H1 (cell line): ENCODE data around the gene CWC25. TPM values are rescaled to one million over a fixed set of nuclear protein-coding genes. Genes with fewer than 3 reads are reported as not detected.

Source experiments
- CTCF ChIA-PET: fragments of 300-600 bp; sonication (Branson Sonifier 250); formaldehyde crosslinking; loops from one replicate; lab custom pipeline; 2021; ENCODE audit not compliant: partially characterized antibody; lab: Charles Lee
- POLR2A ChIA-PET: fragments of 300-600 bp; sonication (Branson Sonifier 250); formaldehyde crosslinking; loops from one replicate; lab custom pipeline; 2021; ENCODE audit warnings: inconsistent platforms; ENCODE audit not compliant: partially characterized antibody; lab: Charles Lee
- DNase-seq, 2 experiments: peaks; one replicate each; pipeline versions ENCODE4 v3.0.0 to v3.0.0-alpha.2; 2010 to 2022; ENCODE audit warnings: low spot score in 2 of 2, low read depth in 1 of 2, mixed read lengths in 1 of 2
- FAIRE-seq: peaks from 2 replicates; lab custom pipeline; 2011; peaks lifted over from hg19 to GRCh38; lab: Jason Lieb, UNC
- H2AFZ ChIP-seq: 2 replicates; pipeline ENCODE4 v1.8.1; 2012; ENCODE audit warnings: low read length, inconsistent platforms
- H2AK5ac ChIP-seq: 2 replicates; pipeline ENCODE4 v1.6.1; 2013; ENCODE audit warnings: low read depth, low read length
- H2BK120ac ChIP-seq: replicated peaks from 2 replicates; pipeline ENCODE3; 2013; ENCODE audit warnings: low read depth, low read length, inconsistent platforms
- H2BK12ac ChIP-seq: 2 replicates; pipeline ENCODE4 v1.6.1; 2013; ENCODE audit warnings: low read depth, low read length
- H2BK15ac ChIP-seq: 2 replicates; pipeline ENCODE4 v1.6.1; 2013; ENCODE audit warnings: low read length
- H2BK20ac ChIP-seq: 2 replicates; pipeline ENCODE4 v1.6.1; 2013; ENCODE audit warnings: low read length
- H2BK5ac ChIP-seq: 2 replicates; pipeline ENCODE4 v1.6.1; 2013; ENCODE audit warnings: low read depth, low read length
- H3K14ac ChIP-seq: 2 replicates; pipeline ENCODE4 v1.6.1; 2013; ENCODE audit warnings: inconsistent platforms; ENCODE audit not compliant: insufficient read length
- H3K18ac ChIP-seq: 2 replicates; pipeline ENCODE4 v1.6.1; 2013; ENCODE audit warnings: low read length; ENCODE audit errors: extremely low read depth
- H3K23ac ChIP-seq: 2 replicates; pipeline ENCODE4 v1.6.1; 2013; ENCODE audit warnings: inconsistent platforms; ENCODE audit not compliant: insufficient read length
- H3K23me2 ChIP-seq: 2 replicates; pipeline ENCODE4 v1.6.1; 2013; ENCODE audit warnings: low read depth, low read length
- H3K27ac ChIP-seq: 2 replicates; pipeline ENCODE4 v1.6.1; 2011; ENCODE audit warnings: low read depth, low read length, inconsistent platforms
- H3K27me3 ChIP-seq, 4 experiments: replicated peaks in 1 of 4; 1 replicate in 1 of 4; 2 replicates in 3 of 4; pipeline versions ENCODE4 v1.6.1 to v1.8.1; 2011 to 2013; ENCODE audit warnings: low read length in 3 of 4, mild to moderate bottlenecking in 3 of 4, inconsistent platforms in 2 of 4, mixed read lengths in 2 of 4, moderate library complexity in 1 of 4; ENCODE audit not compliant: control insufficient read depth in 3 of 4, insufficient read depth in 3 of 4; ENCODE audit errors: extremely low read depth in 1 of 4
- H3K36me3 ChIP-seq, 4 experiments: 2 replicates each; pipeline versions ENCODE4 v1.6.1 to v1.8.1; 2011 to 2013; ENCODE audit warnings: mild to moderate bottlenecking in 4 of 4, low read length in 3 of 4, moderate library complexity in 2 of 4, control low read depth in 1 of 4, inconsistent platforms in 1 of 4; ENCODE audit not compliant: insufficient read depth in 4 of 4, control insufficient read depth in 2 of 4
- H3K4ac ChIP-seq: replicated peaks from 2 replicates; pipeline ENCODE3; 2013; ENCODE audit warnings: low read length, low read depth, mixed read lengths, inconsistent platforms; ENCODE audit not compliant: insufficient read length
- H3K4me1 ChIP-seq, 4 experiments: replicated peaks in 1 of 4; 1 replicate in 1 of 4; 2 replicates in 3 of 4; pipeline versions ENCODE4 v1.6.1 to v1.8.1; 2011 to 2013; ENCODE audit warnings: low read length in 3 of 4, inconsistent platforms in 2 of 4, mixed read lengths in 1 of 4; ENCODE audit not compliant: insufficient read depth in 4 of 4, control insufficient read depth in 3 of 4
- H3K4me2 ChIP-seq, 2 experiments: 2 replicates each; pipeline versions ENCODE4 v1.6.1 to v1.8.1; 2011 to 2013; ENCODE audit warnings: low read depth in 2 of 2, low read length in 2 of 2, control low read depth in 1 of 2, inconsistent platforms in 1 of 2, mild to moderate bottlenecking in 1 of 2; ENCODE audit not compliant: insufficient read depth in 1 of 2
- H3K4me3 ChIP-seq, 4 experiments: fragments of 200-600, 300-600 bp in 1 of 4; sonication (generic), shearing (Covaris generic), sonication (Bioruptor Twin) in 1 of 4; 2 replicates each; pipeline versions ENCODE4 v1.5.1 to v1.8.1; 2011 to 2016; ENCODE audit warnings: low read length in 4 of 4, low read depth in 3 of 4, control low read depth in 2 of 4, inconsistent platforms in 2 of 4, mild to moderate bottlenecking in 2 of 4, mixed read lengths in 1 of 4, moderate library complexity in 1 of 4; ENCODE audit not compliant: insufficient read depth in 2 of 4; ENCODE audit errors: extremely low read depth in 1 of 4
- H3K56ac ChIP-seq: replicated peaks from 2 replicates; pipeline ENCODE3; 2013; ENCODE audit warnings: low read depth, mild to moderate bottlenecking, mixed read lengths, low read length, inconsistent platforms; ENCODE audit not compliant: insufficient read length
- H3K79me1 ChIP-seq: 2 replicates; pipeline ENCODE4 v1.6.1; 2013; ENCODE audit warnings: low read depth, low read length, control low read depth
- H3K79me2 ChIP-seq, 2 experiments: 2 replicates each; pipeline versions ENCODE4 v1.6.1 to v1.8.1; 2012 to 2013; ENCODE audit warnings: low read length in 2 of 2, mild to moderate bottlenecking in 2 of 2, inconsistent platforms in 1 of 2; ENCODE audit not compliant: insufficient read depth in 2 of 2, control insufficient read depth in 1 of 2
- H3K9ac ChIP-seq, 4 experiments: replicated peaks in 1 of 4; 1 replicate in 1 of 4; 2 replicates in 3 of 4; pipeline versions ENCODE4 v1.6.1 to v1.8.1; 2011 to 2013; ENCODE audit warnings: low read depth in 3 of 4, low read length in 3 of 4, control low read depth in 2 of 4, mild to moderate bottlenecking in 2 of 4, moderate library complexity in 2 of 4, inconsistent platforms in 1 of 4; ENCODE audit errors: extremely low read depth in 1 of 4
- H3K9me3 ChIP-seq, 2 experiments: 2 replicates each; pipeline versions ENCODE4 v1.6.1 to v1.8.1; 2012 to 2013; ENCODE audit warnings: mild to moderate bottlenecking in 2 of 2, moderate library complexity in 2 of 2, control low read depth in 1 of 2, inconsistent platforms in 1 of 2, low read depth in 1 of 2, low read length in 1 of 2, mixed read lengths in 1 of 2; ENCODE audit not compliant: insufficient read depth in 2 of 2
- H4K20me1 ChIP-seq, 2 experiments: replicated peaks in 1 of 2; 2 replicates each; pipeline versions ENCODE3 to v1.8.1; 2011 to 2013; ENCODE audit warnings: inconsistent platforms in 2 of 2, low read length in 2 of 2, mild to moderate bottlenecking in 1 of 2; ENCODE audit not compliant: insufficient read depth in 2 of 2, control insufficient read depth in 1 of 2
- H4K5ac ChIP-seq: 2 replicates; pipeline ENCODE4 v1.6.1; 2013; ENCODE audit warnings: low read length, low read depth, mixed read lengths, inconsistent platforms; ENCODE audit not compliant: insufficient read length
- H4K8ac ChIP-seq: 2 replicates; pipeline ENCODE4 v1.8.0; 2013; ENCODE audit warnings: mild to moderate bottlenecking, moderate library complexity, low read length, inconsistent platforms; ENCODE audit not compliant: insufficient read depth; ENCODE audit errors: extremely low read depth
- H4K91ac ChIP-seq: replicated peaks from 2 replicates; pipeline ENCODE3; 2013; ENCODE audit warnings: low read length, mixed read lengths, inconsistent platforms; ENCODE audit not compliant: insufficient read length
- ATF3 ChIP-seq: IDR thresholded peaks from 2 replicates; pipeline ENCODE4 v1.6.1; 2011; ENCODE audit warnings: low read depth, mild to moderate bottlenecking, low read length; ENCODE audit not compliant: insufficient read depth
- BACH1 ChIP-seq: IDR thresholded peaks from 2 replicates; pipeline ENCODE4 v1.6.1; 2012; ENCODE audit warnings: low read length, improper control_type of control experiment
- KDM1A ChIP-seq: fragments of 200-600, 300-600 bp; sonication (generic); IDR thresholded peaks from 2 replicates; pipeline ENCODE4 v1.7.1; 2016; ENCODE audit warnings: mild to moderate bottlenecking, low read length, borderline replicate concordance
- POLR2A ChIP-seq, 2 experiments: IDR thresholded peaks; 1 replicate in 1 of 2; 2 replicates in 1 of 2; pipeline ENCODE4 v1.6.1; 2011; ENCODE audit warnings: low read depth in 2 of 2, low read length in 2 of 2, mild to moderate bottlenecking in 2 of 2; ENCODE audit errors: control extremely low read depth in 1 of 2
- RFX5 ChIP-seq: IDR thresholded peaks from 2 replicates; pipeline ENCODE4 v1.6.1; 2011; ENCODE audit warnings: low read depth, low read length, improper control_type of control experiment, borderline replicate concordance
- RXRA ChIP-seq: IDR thresholded peaks from 2 replicates; pipeline ENCODE4 v1.6.1; 2011; ENCODE audit warnings: low read depth, mild to moderate bottlenecking, low read length, moderate library complexity; ENCODE audit not compliant: insufficient read depth
- SUZ12 ChIP-seq: fragments of 200-600 bp; sonication (generic); IDR thresholded peaks from 2 replicates; pipeline ENCODE4 v1.6.1; 2012; ENCODE audit warnings: mild to moderate bottlenecking, inconsistent platforms, low read length, moderate library complexity, mixed read lengths
- YY1 ChIP-seq: IDR thresholded peaks from 2 replicates; pipeline ENCODE4 v1.6.1; 2011; ENCODE audit warnings: low read depth, mild to moderate bottlenecking, low read length
- WGBS, 2 experiments: shearing (Covaris generic) in 1 of 2; methylation state at CpG; one replicate each; pipeline versions ENCODE4 v1.1.6 to v1.1.7; 2013 to 2015; ENCODE audit warnings: low lambda C conversion rate in 2 of 2, mixed read lengths in 2 of 2, inconsistent platforms in 1 of 2, low coverage in 1 of 2, missing lambda C conversion rate in 1 of 2; ENCODE audit not compliant: insufficient replicate concordance in 2 of 2, insufficient coverage in 1 of 2, insufficient read length in 1 of 2; ENCODE audit errors: extremely low coverage in 1 of 2, missing lambda C conversion rate in 1 of 2; 5-methylcytosine and 5-hydroxymethylcytosine counted together
- polyA plus RNA-seq, 7 experiments: library from polyadenylated mRNA; depleted of rRNA in 3 of 7; stranded (reverse) in 5 of 7; unstranded in 2 of 7; fragments of >200 nt in 5 of 7; fragments of 200-250 nt in 2 of 7; gene quantifications; 1 replicate in 5 of 7; 2 replicates in 1 of 7; 4 replicates in 1 of 7; pipeline versions ENCODE4 v1.2.1 to v1.2.3, GENCODE V29; 2011 to 2013; ENCODE audit warnings: missing spikeins in 2 of 7, mixed read lengths in 2 of 7
- total RNA-seq: library from RNA; stranded (reverse); fragmentation: NEBNext Ultra II Directional; extraction: Animal tissue kit (Norgen Biotek cat#: 25700); gene quantifications from 2 replicates; pipeline ENCODE4 v1.2.1, GENCODE V29; 2021

Gene CWC25
- total and polyA plus RNA-seq, 2 of the 8 experiments (the other 6 are each of a cell fraction or from before 2014, with no cell fraction given) = 11.1 to 13.1 TPM

DNA sequence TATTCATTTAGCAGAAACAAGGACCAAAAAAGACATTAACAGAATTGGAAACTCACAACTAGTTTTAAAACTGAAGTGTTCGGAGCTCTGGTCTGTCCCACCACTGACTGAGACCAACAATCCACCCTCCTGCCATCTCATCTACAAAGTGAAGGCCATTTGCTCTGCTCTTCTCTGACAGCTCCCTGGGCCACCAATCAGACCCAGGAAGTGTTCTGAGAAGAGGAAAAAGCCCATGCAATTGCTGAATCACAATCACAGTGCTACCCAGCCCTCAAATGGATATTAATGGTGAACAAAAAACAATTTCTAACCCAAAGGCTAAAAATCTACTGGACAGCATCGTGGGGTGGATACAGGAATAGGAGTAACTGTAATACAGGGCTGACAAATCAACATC is 26.3 kb upstream of the CWC25 start:
- POLR2A ChIA-PET = interaction anchor here (1.6 to 15.5 kb wide), 10 partner anchors 14 to 132 kb away, joined by 3 to 468 read pairs (median 30); partner anchors contain the start of genes CWC25, LASP1 and LASP1NB
- H4K91ac ChIP-seq = no peak overlapping the region

More for the DNA sequence above, 26.3 kb upstream of the CWC25 start:
- Histone ChIP-seq H4K5ac (no peak overlapping the region), H3K79me2 (peaks cover 22 to 35% of the 10 kb centered on the region in 2 experiments), H3K14ac (no peak overlapping the region), H3K18ac (no peak overlapping the region), H2AFZ (no peak overlapping the region), H3K23me2 (peaks cover 10% of the 10 kb centered on the region), H3K4me1 (peaks cover 3 to 10% (median 5%) of the 10 kb centered on the region in 4 experiments; a peak in 5 of 7 replicates), H3K27ac (no peak overlapping the region), H3K4me2 (peak overlapping the region; percentile 88 to 95), H2BK12ac (no peak overlapping the region), H3K79me1 (no peaks in the 10 kb centered on the region; the same call in none of the 2 replicates), H3K4ac (no peak overlapping the region), H3K9me3 (no peaks in the 10 kb centered on the region), H2BK20ac (no peak overlapping the region), H3K9ac (peak overlapping the region; percentile 14 to 71 (median 35); a peak in 5 of 7 replicates), H2BK5ac (no peak overlapping the region)
- WGBS, 2 experiments = 83% methylated on average over 2 of the region's 2 CpGs; no CpG with 5 or more reads in 1 of the 2 experiments
- DNase-seq = no peak
- TF ChIP-seq RXRA = no peak
- TF ChIP-seq POLR2A (IDR thresholded peaks at IDR 0.05; ENCODE audit: control extremely low read depth in 1 of 2, low read depth in 2 of 2, low read length in 2 of 2) = 0 out of 3 replicates have a peak, but pooled peaks of 1 of the 2 experiments have one; percentile 10
- no peak for TF ChIP-seq SUZ12
- no peak for TF ChIP-seq BACH1
- no peak for TF ChIP-seq KDM1A
- TF ChIP-seq RFX5 = no peak
- TF ChIP-seq ATF3 = no peak
- TF ChIP-seq YY1 = no peak
- TF ChIP-seq, all 59 proteins: peak for 1
- Histone ChIP-seq H2AK5ac (no peak overlapping the region), H3K23ac (no peak overlapping the region), H2BK120ac (no peak overlapping the region), H3K4me3 (peak overlapping the region; percentile 90 to 100 (median 97); a peak in 7 of 8 replicates), H4K8ac (no peak overlapping the region), H2BK15ac (no peak overlapping the region), H3K36me3 (peaks cover 42 to 64% (median 53%) of the 10 kb centered on the region in 4 experiments), H4K20me1 (peaks cover 6 to 22% of the 10 kb centered on the region in 2 experiments), H3K27me3 (no peaks in the 10 kb centered on the region), H3K56ac (no peak overlapping the region)
- FAIRE-seq = no peak
- CTCF ChIA-PET = no interaction called here
